ENCODE results near the gene GRIP1.

DNA sequence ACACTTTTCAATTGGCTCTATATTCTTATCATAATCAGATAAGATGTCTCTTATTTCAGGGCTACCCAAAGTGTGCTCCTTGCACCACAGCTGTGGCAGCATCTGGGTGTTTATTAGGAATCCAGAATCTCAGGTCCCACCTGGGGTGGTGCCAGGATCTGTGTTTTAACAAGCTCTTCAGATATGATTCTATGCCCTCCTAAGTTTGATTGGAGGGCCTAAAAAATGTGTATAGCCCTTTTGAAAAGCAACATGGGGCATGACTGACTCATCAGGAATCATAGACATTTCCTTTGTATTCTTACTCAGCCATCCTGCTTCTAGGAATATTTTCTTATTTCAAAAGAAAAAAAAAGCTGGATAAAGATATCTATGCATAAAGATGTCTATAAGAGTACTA, 273.5 kb downstream of the GRIP1 start:
- TF ChIP-seq POLR2AphosphoS5 (IDR thresholded peaks at IDR 0.05) (no peak), POLR2A (IDR thresholded peaks at IDR 0.05) (no peak)
- TF ChIP-seq, protein P1, sequence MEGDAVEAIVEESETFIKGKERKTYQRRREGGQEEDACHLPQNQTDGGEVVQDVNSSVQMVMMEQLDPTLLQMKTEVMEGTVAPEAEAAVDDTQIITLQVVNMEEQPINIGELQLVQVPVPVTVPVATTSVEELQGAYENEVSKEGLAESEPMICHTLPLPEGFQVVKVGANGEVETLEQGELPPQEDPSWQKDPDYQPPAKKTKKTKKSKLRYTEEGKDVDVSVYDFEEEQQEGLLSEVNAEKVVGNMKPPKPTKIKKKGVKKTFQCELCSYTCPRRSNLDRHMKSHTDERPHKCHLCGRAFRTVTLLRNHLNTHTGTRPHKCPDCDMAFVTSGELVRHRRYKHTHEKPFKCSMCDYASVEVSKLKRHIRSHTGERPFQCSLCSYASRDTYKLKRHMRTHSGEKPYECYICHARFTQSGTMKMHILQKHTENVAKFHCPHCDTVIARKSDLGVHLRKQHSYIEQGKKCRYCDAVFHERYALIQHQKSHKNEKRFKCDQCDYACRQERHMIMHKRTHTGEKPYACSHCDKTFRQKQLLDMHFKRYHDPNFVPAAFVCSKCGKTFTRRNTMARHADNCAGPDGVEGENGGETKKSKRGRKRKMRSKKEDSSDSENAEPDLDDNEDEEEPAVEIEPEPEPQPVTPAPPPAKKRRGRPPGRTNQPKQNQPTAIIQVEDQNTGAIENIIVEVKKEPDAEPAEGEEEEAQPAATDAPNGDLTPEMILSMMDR (IDR thresholded peaks at IDR 0.05) = no peak

Data from prostate gland (tissue), 2 donors.